ENCODE data around the gene CMTM1.

Gene CMTM1

GRCh38 chr16:66566051-66566901 lies at the start of gene CMTM1:
Gene CMTM1, plus strand, starts transcription at chr16:66566439. Its CDS starts 75 bp downstream, at chr16:66566514.
- no peak for DNase-seq

- no peak for DNase-seq
Observed at GRCh38 chr16:66516509-66516807, 49.8 kb upstream of the CMTM1 start.

GRCh38 chr16:66516808-66517585 lies 49.2 kb upstream of the CMTM1 start:
- peak; percentile 86 to 96 for DNase-seq

GRCh38 chr16:66517586-66518263 lies 48.5 kb upstream of the CMTM1 start:
- DNase-seq, result no peak

GRCh38 chr16:66519482-66520373 lies 46.5 kb upstream of the CMTM1 start:
- DNase-seq, result no peak

GRCh38 chr16:66520406-66521170 lies 45.7 kb upstream of the CMTM1 start:
- DNase-seq, result peak; percentile 14 to 44

GRCh38 chr16:66521252-66521713 lies 45.0 kb upstream of the CMTM1 start:
- no peak for DNase-seq

- peak; percentile 47 to 86 for DNase-seq
Observed at GRCh38 chr16:66521951-66522771, 44.1 kb upstream of the CMTM1 start.

GRCh38 chr16:66522816-66523590 lies 43.2 kb upstream of the CMTM1 start:
- no peak for DNase-seq

GRCh38 chr16:66523861-66524354 lies 42.3 kb upstream of the CMTM1 start:
- DNase-seq, result peak in 1 of 2 donors; percentile 78

GRCh38 chr16:66524601-66525164 lies 41.6 kb upstream of the CMTM1 start:
- DNase-seq, result peak; percentile 32 to 96

- peak in 1 of 2 donors; percentile 37 for DNase-seq
Observed at GRCh38 chr16:66525396-66526180, 40.7 kb upstream of the CMTM1 start.

GRCh38 chr16:66528294-66528693 lies 37.9 kb upstream of the CMTM1 start:
- DNase-seq, result no peak

- DNase-seq, result no peak
Observed at GRCh38 chr16:66529475-66529874, 36.8 kb upstream of the CMTM1 start.

- DNase-seq, result no peak
Observed at GRCh38 chr16:66534376-66534799, 31.9 kb upstream of the CMTM1 start.

GRCh38 chr16:66536525-66536924 lies 29.7 kb upstream of the CMTM1 start:
- DNase-seq, result no peak

GRCh38 chr16:66537236-66537635 lies 29.0 kb upstream of the CMTM1 start:
- DNase-seq, result no peak

GRCh38 chr16:66538910-66539309 lies 27.3 kb upstream of the CMTM1 start:
- no peak for DNase-seq

Data from bone marrow (tissue), 2 donors.